LNCaP clone FGC (cell line): ENCODE measurements around the gene PLD5.
A peak's percentile ranks its signal among the peaks of the same experiment; 100 is the strongest.

Experiments
- DNase-seq: peaks from one replicate; pipeline ENCODE4 v3.0.0-alpha.2; 2011; ENCODE audit warnings: low read depth
- H3K4me3 ChIP-seq: 2 replicates; pipeline ENCODE4 v1.5.1; 2011; ENCODE audit warnings: mild to moderate bottlenecking, low read depth, low read length, control low read depth
- CTCF ChIP-seq: IDR thresholded peaks from 2 replicates; pipeline ENCODE4 v1.5.1; 2012; ENCODE audit warnings: mild to moderate bottlenecking; ENCODE audit not compliant: control insufficient read depth, insufficient read depth; ENCODE audit errors: extremely low read depth

Gene PLD5

GRCh38 chr1:242428399-242429190 is 95.9 kb downstream of the PLD5 start:
- no peak overlapping the region for H3K4me3 ChIP-seq
- TF ChIP-seq CTCF = no peak
- DNase-seq = no peak

GRCh38 chr1:242427519-242427918 is 97.0 kb downstream of the PLD5 start:
- no peak for TF ChIP-seq CTCF
- no peak for DNase-seq
- H3K4me3 ChIP-seq = no peak overlapping the region

GRCh38 chr1:242426271-242426905 is 98.1 kb downstream of the PLD5 start:
- DNase-seq = no peak
- no peak overlapping the region for H3K4me3 ChIP-seq
- no peak for TF ChIP-seq CTCF

GRCh38 chr1:242425232-242425631 is 99.3 kb downstream of the PLD5 start:
- no peak overlapping the region for H3K4me3 ChIP-seq
- peak; percentile 27; the same call in 1 of the 2 replicates for TF ChIP-seq CTCF
- no peak for DNase-seq

GRCh38 chr1:242416657-242417056 is 107.8 kb downstream of the PLD5 start:
- no peak for DNase-seq
- no peak overlapping the region for H3K4me3 ChIP-seq
- no peak for TF ChIP-seq CTCF

- no peak overlapping the region for H3K4me3 ChIP-seq
- no peak for TF ChIP-seq CTCF
- DNase-seq = no peak
These were observed 111.6 kb downstream of the PLD5 start for GRCh38 chr1:242412921-242413320.
